GM23248 (cell line): ENCODE data around the gene PAXX. TPM values are rescaled to one million over a fixed set of nuclear protein-coding genes. Genes with fewer than 3 reads are reported as not detected.

ENCODE experiments used
- DNase-seq: peaks from one replicate; pipeline ENCODE4 v3.0.0-alpha.2; 2015
- H2AFZ ChIP-seq: fragments of 200-600 bp; sonication (generic); 2 replicates; pipeline ENCODE4 v1.6.1; 2016; ENCODE audit warnings: antibody characterized with exemption
- H3F3A ChIP-seq: fragments of 200-600 bp; sonication (generic); 2 replicates; pipeline ENCODE4 v1.6.1; 2016; ENCODE audit warnings: mild to moderate bottlenecking, antibody characterized with exemption, mixed run types; ENCODE audit not compliant: insufficient read depth
- H3K27ac ChIP-seq: fragments of 200-600 bp; sonication (generic); 2 replicates; pipeline ENCODE4 v1.5.1; 2016; ENCODE audit warnings: mild to moderate bottlenecking
- H3K27me3 ChIP-seq: fragments of 200-600 bp; sonication (generic); replicated peaks from 2 replicates; pipeline ENCODE4 v1.6.1; 2016; ENCODE audit warnings: mild to moderate bottlenecking; ENCODE audit not compliant: insufficient read depth
- H3K36me3 ChIP-seq: fragments of 200-600 bp; sonication (generic); 2 replicates; pipeline ENCODE4 v1.6.1; 2016; ENCODE audit warnings: low read depth, mild to moderate bottlenecking
- H3K4me1 ChIP-seq: fragments of 200-600 bp; sonication (generic); 2 replicates; pipeline ENCODE4 v1.6.1; 2016; ENCODE audit warnings: mild to moderate bottlenecking; ENCODE audit not compliant: insufficient read depth
- H3K4me2 ChIP-seq: fragments of 200-600 bp; sonication (generic); one replicate; pipeline ENCODE4 v1.6.1; 2016; ENCODE audit warnings: mild to moderate bottlenecking; ENCODE audit not compliant: unreplicated experiment
- H3K4me3 ChIP-seq: fragments of 200-600 bp; sonication (generic); 2 replicates; pipeline ENCODE4 v1.5.1; 2016; ENCODE audit warnings: mild to moderate bottlenecking
- H3K79me2 ChIP-seq: fragments of 200-600 bp; sonication (generic); 2 replicates; pipeline ENCODE4 v1.6.1; 2016; ENCODE audit warnings: mild to moderate bottlenecking; ENCODE audit not compliant: insufficient read depth
- H3K9ac ChIP-seq: fragments of 200-600 bp; sonication (generic); 2 replicates; pipeline ENCODE4 v1.6.1; 2016; ENCODE audit warnings: mild to moderate bottlenecking
- H3K9me2 ChIP-seq: fragments of 200-600 bp; sonication (generic); 2 replicates; pipeline ENCODE4 v1.6.1; 2016; ENCODE audit warnings: mixed run types, mild to moderate bottlenecking, moderate library complexity; ENCODE audit not compliant: insufficient read depth
- H3K9me3 ChIP-seq: fragments of 200-600 bp; sonication (generic); one replicate; pipeline ENCODE4 v1.6.1; 2017; ENCODE audit warnings: low read depth
- H4K20me1 ChIP-seq: fragments of 200-600 bp; sonication (generic); 2 replicates; pipeline ENCODE4 v1.6.0; 2016; ENCODE audit not compliant: insufficient read depth
- EZH2 ChIP-seq: fragments of 200-600 bp; sonication (generic); IDR thresholded peaks from 2 replicates; pipeline ENCODE4 v1.6.1; 2018; ENCODE audit warnings: antibody characterized with exemption, mild to moderate bottlenecking; ENCODE audit not compliant: insufficient read depth, poor library complexity, severe bottlenecking
- EZH2phosphoT487 ChIP-seq: fragments of 200-600 bp; sonication (generic); IDR thresholded peaks from 2 replicates; pipeline ENCODE4 v1.6.1; 2018; ENCODE audit warnings: antibody characterized with exemption, moderate library complexity, mild to moderate bottlenecking, low read depth; ENCODE audit not compliant: insufficient read depth
- WGBS, 2 experiments: methylation state at CpG; one replicate each; pipeline ENCODE4 v1.1.6; 2015 to 2017; ENCODE audit warnings: low lambda C conversion rate in 2 of 2, low coverage in 1 of 2; ENCODE audit errors: missing lambda C conversion rate in 2 of 2; 5-methylcytosine and 5-hydroxymethylcytosine counted together
- in situ Hi-C: fragments of 300-500 bp; cut with MboI; formaldehyde crosslinking; loops from 2 replicates; pipeline ENCODE4 v1.15.0; 2020
- polyA plus RNA-seq: library from polyadenylated mRNA; unstranded; fragments of >200 nt; fragmentation: Nextera tagmentation; extraction: Ambion mirVana; gene quantifications from 2 replicates; pipeline ENCODE4 v1.2.1, GENCODE V29; 2016
- total RNA-seq: library from RNA; depleted of rRNA; stranded (reverse); fragments of >200 nt; shearing (Covaris generic); gene quantifications from 2 replicates; pipeline ENCODE4 v1.2.3, GENCODE V29; 2014

PAXX gene
- total and polyA plus RNA-seq, 2 experiments from 2014 or later, result 52.2 to 54.5 TPM

DNA sequence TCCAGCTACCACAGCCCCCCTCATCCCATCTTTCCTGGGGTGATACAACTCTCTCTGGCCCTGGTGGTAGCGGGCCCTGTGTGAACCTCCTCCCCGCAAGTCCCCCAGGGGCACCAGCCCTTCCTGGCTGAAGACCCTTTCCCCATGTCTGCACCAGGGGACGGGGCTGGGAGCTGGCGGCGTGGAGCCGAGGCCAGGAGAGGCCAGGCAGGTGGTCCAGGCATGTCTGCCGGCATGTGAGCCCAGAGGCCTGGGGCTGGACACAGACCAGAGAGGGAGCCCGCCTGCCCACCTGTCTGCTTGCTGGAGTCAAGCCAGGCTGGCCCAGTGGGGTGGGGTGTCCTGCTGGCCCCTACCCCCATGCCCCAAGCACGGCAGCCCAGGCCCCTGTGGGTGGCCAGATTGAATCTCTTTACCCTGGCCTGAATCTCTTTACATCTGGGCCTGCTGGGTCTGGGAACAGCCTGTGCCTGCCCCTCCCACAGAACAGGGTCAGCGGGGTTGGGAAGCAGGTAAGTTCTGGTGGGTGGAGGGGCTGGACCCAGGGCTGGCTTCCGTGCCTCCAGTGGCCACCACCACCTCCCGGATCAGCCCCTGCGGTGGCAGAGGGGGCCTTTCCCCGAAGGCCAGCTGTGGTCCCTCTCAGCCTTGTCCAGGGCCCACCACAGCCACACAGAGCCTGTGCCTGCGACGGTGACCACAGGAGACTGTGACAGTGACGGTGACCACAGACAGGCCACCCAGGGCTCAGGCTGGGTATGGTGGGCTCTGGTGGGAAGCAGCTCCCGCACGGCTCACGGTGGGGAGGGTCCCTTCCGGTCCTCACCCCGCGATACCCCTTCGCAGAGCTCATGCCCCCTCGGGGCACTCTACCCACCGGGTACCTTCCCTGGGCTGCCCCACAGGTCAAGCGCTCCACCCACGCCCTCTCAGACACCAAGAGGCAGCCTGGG lies 33.0 kb upstream of the PAXX start:
- Histone ChIP-seq H4K20me1 (no peaks in the 10 kb centered on the region), H3K27me3 (no peaks in the 10 kb centered on the region), H3K4me3 (no peak overlapping the region), H3K9me3 (no peaks in the 10 kb centered on the region), H3K9ac (no peak overlapping the region), H3K27ac (no peak overlapping the region), H3K9me2 (no peaks in the 10 kb centered on the region), H3K4me1 (no peaks in the 10 kb centered on the region), H2AFZ (no peak overlapping the region), H3F3A (no peaks in the 10 kb centered on the region), H3K4me2 (no peak overlapping the region), H3K36me3 (no peaks in the 10 kb centered on the region), H3K79me2 (no peaks in the 10 kb centered on the region)
- in situ Hi-C loops, result no loop called here
- no peak for DNase-seq
- WGBS, 2 experiments, result 85 to 86% methylated on average over 26 to 27 of the region's 28 CpGs
- TF ChIP-seq EZH2phosphoT487 (no peak), EZH2 (no peak)

DNA sequence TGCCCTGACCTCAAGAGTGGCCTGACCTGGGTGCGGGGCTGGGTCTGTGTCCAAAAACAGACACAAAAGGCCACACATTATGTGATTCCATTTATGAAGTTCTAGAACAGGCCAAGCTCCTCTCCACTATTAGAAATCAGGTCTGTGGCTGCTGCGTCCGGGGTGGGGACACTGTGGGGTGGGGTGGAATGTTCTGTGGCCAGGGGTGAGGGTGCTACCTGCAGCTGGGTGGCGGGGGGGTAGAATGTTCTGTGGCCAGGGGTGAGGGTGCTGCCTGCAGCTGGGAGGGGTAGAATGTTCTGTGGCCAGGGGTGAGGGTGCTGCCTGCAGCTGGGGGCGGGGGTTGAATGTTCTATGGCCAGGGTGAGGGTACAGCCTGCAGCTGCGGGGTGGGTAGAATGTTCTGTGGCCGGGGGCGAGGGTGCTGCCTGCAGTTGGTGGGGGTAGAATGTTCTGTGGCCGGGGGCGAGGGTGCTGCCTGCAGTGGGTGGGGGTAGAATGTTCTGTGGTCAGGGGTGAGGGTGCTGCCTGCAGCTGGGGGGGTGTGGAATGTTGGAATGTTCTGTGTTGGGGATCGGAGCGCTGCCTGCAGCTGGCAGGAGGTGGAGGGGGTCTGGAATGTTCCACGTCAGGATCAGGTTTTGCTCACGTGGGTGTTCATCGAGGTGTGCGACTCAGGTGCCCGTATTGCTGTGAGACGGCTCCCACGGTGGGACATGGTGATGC lies 31.8 kb upstream of the PAXX start:
- TF ChIP-seq EZH2phosphoT487 (no peak), EZH2 (no peak)
- Histone ChIP-seq H3K9ac (no peak overlapping the region), H3K9me3 (no peaks in the 10 kb centered on the region), H2AFZ (no peak overlapping the region), H3K27ac (no peak overlapping the region), H3K27me3 (no peaks in the 10 kb centered on the region), H3K9me2 (no peaks in the 10 kb centered on the region), H3K36me3 (no peaks in the 10 kb centered on the region), H3F3A (no peaks in the 10 kb centered on the region), H3K4me3 (no peak overlapping the region), H4K20me1 (no peaks in the 10 kb centered on the region), H3K79me2 (no peaks in the 10 kb centered on the region), H3K4me1 (no peaks in the 10 kb centered on the region), H3K4me2 (no peak overlapping the region)
- in situ Hi-C loops, result no loop called here
- 72 to 80% methylated on average over 7 to 18 of the region's 19 CpGs for WGBS, 2 experiments
- no peak for DNase-seq

DNA sequence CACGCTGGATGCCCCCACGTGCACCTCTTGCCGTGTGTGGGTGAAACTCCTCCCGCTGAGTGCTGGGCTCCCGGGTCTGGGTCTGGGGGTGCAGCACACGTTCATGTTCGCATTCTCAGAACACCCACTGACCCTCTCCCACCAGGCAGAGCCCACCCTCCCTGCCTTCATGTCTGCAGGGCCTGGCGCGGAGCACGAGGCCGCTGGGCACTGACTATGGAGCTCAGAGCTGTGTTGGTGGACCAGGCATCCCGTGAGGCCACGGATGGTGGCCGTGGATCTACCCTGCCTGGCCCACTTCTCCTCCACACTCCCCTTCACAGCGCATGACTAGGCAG lies 31.3 kb upstream of the PAXX start:
- in situ Hi-C loops, result no loop called here
- Histone ChIP-seq H3K4me1 (no peaks in the 10 kb centered on the region), H3K27ac (no peak overlapping the region), H3K9ac (no peak overlapping the region), H3K4me3 (no peak overlapping the region), H4K20me1 (no peaks in the 10 kb centered on the region), H3K36me3 (no peaks in the 10 kb centered on the region), H3K27me3 (no peaks in the 10 kb centered on the region), H3F3A (no peaks in the 10 kb centered on the region), H3K79me2 (no peaks in the 10 kb centered on the region), H3K9me2 (no peaks in the 10 kb centered on the region), H2AFZ (no peak overlapping the region), H3K4me2 (no peak overlapping the region), H3K9me3 (no peaks in the 10 kb centered on the region)
- WGBS, 2 experiments, result 76 to 78% methylated on average over 14 to 15 of the region's 15 CpGs
- TF ChIP-seq EZH2phosphoT487 (no peak), EZH2 (no peak)
- no peak for DNase-seq

DNA sequence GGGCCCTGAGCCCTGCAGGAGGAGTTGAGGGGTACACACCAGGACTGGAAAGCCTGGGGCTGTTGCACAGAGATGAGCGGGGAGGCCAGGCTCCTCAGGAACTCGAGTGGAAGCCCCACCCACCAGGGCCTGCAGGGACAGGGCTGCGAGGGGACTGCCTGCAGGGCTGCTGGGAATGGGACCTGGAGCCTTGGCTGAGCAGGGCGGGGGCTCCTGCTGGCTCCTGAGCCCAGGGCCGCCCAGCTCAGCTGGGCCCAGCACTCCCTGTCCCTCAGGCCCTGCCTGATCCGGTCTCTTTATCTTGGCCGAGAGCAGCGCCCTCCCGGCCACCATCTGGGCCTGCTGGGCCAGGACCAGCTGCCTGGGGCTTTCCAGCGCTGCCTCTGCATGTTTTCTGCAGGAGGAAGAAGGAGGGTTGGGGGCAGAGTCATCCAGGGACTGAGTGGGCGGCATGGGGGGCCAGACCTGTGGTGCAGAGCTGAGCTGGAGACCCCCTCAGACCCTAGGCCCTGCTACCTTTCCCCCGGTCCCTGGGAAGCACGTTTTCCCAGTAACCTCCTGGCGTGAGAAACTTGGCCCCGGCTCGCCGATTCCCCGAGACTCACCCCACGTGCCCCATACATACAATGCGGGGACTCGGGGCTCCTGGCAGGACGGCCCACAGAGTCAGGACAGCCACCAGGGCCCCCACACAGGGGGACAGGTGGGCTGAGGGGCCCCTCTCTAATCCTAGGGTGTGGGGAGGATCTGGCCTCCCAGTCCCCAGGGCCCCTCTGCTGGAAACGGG lies 30.8 kb upstream of the PAXX start:
- TF ChIP-seq EZH2phosphoT487 (no peak), EZH2 (no peak)
- Histone ChIP-seq H3K27ac (no peak overlapping the region), H3K4me2 (no peak overlapping the region), H3K36me3 (no peaks in the 10 kb centered on the region), H3K9me2 (no peaks in the 10 kb centered on the region), H2AFZ (no peak overlapping the region), H3F3A (no peaks in the 10 kb centered on the region), H3K4me3 (no peak overlapping the region), H3K9me3 (no peaks in the 10 kb centered on the region), H3K4me1 (no peaks in the 10 kb centered on the region), H3K27me3 (no peaks in the 10 kb centered on the region), H4K20me1 (no peaks in the 10 kb centered on the region), H3K79me2 (no peaks in the 10 kb centered on the region), H3K9ac (no peak overlapping the region)
- 40 to 49% methylated on average over 21 to 22 of the region's 23 CpGs for WGBS, 2 experiments
- DNase-seq, result no peak
- in situ Hi-C loops, result no loop called here
